Prostate gland (tissue), 2 donors: ENCODE results near the gene SPG21. TPM values are rescaled to one million over a fixed set of nuclear protein-coding genes. Genes with fewer than 3 reads are reported as not detected.
"Not testable (repeated sequence)": the region's sequence is repeated elsewhere in the genome, so short reads cannot be mapped to it uniquely, and the experiment has no call there.

Experiments used
- DNase-seq: peaks from one replicate; pipeline ENCODE4 v3.0.0-alpha.2; 2019; ENCODE audit warnings: low spot score
- H3K27ac ChIP-seq, 2 donors: fragments of 200-600 bp; sonication (generic); 2 replicates each; pipeline ENCODE4 v1.5.1; 2017 to 2019
- H3K27me3 ChIP-seq: fragments of 200-600 bp; sonication (generic); replicated peaks from 2 replicates; pipeline ENCODE4 v1.5.1; 2019; ENCODE audit not compliant: insufficient read depth
- H3K36me3 ChIP-seq, 2 donors: fragments of 200-600 bp; sonication (generic); 1 replicate in 1 of 2; 2 replicates in 1 of 2; pipeline versions ENCODE4 v1.5.1 to v1.8.1; 2017 to 2019
- H3K4me1 ChIP-seq: fragments of 200-600 bp; sonication (generic); replicated peaks from 2 replicates; pipeline ENCODE4 v1.5.1; 2019
- H3K4me3 ChIP-seq, 2 donors: fragments of 200-600 bp; sonication (generic); 2 replicates each; pipeline ENCODE4 v1.5.1; 2017 to 2019
- H3K9me3 ChIP-seq: fragments of 200-600 bp; sonication (generic); 2 replicates; pipeline ENCODE4 v1.5.1; 2017
- POLR2A ChIP-seq: fragments of 450-650 bp; IDR thresholded peaks from one replicate; pipeline ENCODE4 v1.6.1; 2016; ENCODE audit warnings: antibody characterized with exemption, mild to moderate bottlenecking
- POLR2AphosphoS5 ChIP-seq: sonication (generic); formaldehyde crosslinking; IDR thresholded peaks from one replicate; pipeline ENCODE4 v1.6.1; 2017; ENCODE audit warnings: antibody characterized with exemption
- WGBS: methylation state at CpG from one replicate; pipeline ENCODE4 v1.1.5; 2018; 5-methylcytosine and 5-hydroxymethylcytosine counted together
- intact Hi-C: fragments of 100-400 bp; cut with DNase I; formaldehyde crosslinking; loops from one replicate; pipeline ENCODE4 v1.14.2; 2022
- total RNA-seq, 2 donors: library from RNA; depleted of rRNA; stranded (reverse); fragments of >200 nt; gene quantifications; one replicate each; pipeline ENCODE4 v1.1.0, GENCODE V29; 2016
- TF ChIP-seq, protein P1 (sequence below), 4 experiments: fragments of 200-600 bp in 2 of 4; fragments of 450-650 bp in 2 of 4; sonication (generic) in 2 of 4; IDR thresholded peaks; 1 replicate in 3 of 4; 2 replicates in 1 of 4; pipeline ENCODE4 v1.5.1; 2016 to 2019; ENCODE audit warnings: antibody characterized with exemption in 4 of 4, mild to moderate bottlenecking in 2 of 4, moderate library complexity in 2 of 4

The SPG21 gene
- total RNA-seq, 2 donors from 2014 or later, result 95.8 to 98.8 TPM

DNA sequence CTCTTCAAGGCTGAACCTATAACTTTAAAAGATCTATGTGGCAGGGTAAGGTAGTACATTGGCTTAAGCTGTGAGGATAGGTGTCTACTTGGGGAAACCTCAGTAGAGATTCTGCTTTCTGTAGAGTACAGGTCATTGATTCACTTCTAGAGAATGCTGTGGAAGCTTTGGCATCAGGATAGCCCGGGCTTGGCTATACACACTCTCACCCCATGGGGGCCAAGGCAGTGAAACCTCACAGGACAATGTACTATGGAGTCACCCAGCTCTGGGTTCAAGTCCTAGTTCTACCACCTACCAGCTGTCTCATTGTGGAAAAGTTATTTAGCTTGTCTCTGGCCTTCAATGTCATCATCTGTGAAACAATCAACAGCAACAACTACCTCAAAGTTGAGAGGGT lies 30.7 kb upstream of the SPG21 start:
- Histone ChIP-seq H3K4me1 (no peaks in the 10 kb centered on the region), H3K4me3 (no peak overlapping the region), H3K36me3 (peaks cover 0 to 2% of the 10 kb centered on the region in 2 donors), H3K27me3 (no peaks in the 10 kb centered on the region), H3K27ac (no peak overlapping the region), H3K9me3 (no peaks in the 10 kb centered on the region)
- WGBS, result 89% methylated on average over 1 of the region's 1 CpG
- intact Hi-C loops, result no loop called here
- TF ChIP-seq, protein P1, sequence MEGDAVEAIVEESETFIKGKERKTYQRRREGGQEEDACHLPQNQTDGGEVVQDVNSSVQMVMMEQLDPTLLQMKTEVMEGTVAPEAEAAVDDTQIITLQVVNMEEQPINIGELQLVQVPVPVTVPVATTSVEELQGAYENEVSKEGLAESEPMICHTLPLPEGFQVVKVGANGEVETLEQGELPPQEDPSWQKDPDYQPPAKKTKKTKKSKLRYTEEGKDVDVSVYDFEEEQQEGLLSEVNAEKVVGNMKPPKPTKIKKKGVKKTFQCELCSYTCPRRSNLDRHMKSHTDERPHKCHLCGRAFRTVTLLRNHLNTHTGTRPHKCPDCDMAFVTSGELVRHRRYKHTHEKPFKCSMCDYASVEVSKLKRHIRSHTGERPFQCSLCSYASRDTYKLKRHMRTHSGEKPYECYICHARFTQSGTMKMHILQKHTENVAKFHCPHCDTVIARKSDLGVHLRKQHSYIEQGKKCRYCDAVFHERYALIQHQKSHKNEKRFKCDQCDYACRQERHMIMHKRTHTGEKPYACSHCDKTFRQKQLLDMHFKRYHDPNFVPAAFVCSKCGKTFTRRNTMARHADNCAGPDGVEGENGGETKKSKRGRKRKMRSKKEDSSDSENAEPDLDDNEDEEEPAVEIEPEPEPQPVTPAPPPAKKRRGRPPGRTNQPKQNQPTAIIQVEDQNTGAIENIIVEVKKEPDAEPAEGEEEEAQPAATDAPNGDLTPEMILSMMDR (IDR thresholded peaks at IDR 0.05), result no peak
- DNase-seq, result no peak

DNA sequence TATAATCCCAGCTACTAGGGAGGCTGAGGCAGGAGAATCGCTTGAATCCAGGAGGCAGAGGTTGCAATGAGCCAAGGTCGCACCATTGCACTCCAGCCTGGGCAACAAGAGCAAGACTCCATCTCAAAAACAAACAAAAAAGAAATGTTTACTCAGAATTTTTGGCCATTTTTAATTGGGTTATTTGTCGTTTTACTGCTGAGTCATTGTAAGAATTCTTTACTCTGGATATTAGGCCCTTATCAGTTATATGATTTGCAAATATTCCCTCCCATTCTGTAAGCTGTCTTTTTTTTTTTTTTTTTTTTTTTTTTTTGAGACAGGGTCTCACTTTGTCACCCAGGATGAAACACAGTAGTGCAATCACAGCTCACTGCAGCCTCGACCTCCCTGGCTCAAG lies 21.5 kb upstream of the SPG21 start:
- H3K27me3 ChIP-seq, intact Hi-C loops, H3K27ac ChIP-seq, H3K36me3 ChIP-seq, H3K9me3 ChIP-seq, H3K4me3 ChIP-seq, DNase-seq, H3K4me1 ChIP-seq: not testable (repeated sequence)
- 92% methylated on average over 4 of the region's 4 CpGs for WGBS

DNA sequence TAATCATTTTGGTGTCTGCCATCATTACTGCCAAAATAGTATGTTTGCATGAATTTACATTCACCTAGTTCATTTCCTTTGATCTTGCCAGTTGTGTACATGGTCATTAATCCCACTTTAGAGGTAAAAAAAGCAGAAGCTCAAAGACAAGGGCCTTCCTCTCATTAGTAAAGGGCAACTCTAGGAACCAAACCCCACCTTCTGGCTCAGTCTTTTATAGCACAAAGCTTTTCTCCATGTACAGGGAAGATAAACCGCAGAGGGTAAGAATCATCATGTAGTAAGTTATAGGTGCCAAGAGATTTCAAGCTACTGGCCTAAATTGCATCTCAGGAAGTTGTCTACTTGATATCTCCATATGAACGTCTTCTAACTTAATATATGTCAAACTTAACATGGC lies 19.3 kb upstream of the SPG21 start:
- 52% methylated on average over 2 of the region's 2 CpGs for WGBS
- TF ChIP-seq, protein P1 (IDR thresholded peaks at IDR 0.05), result no peak
- TF ChIP-seq POLR2AphosphoS5 (no peak), POLR2A (no peak)
- Histone ChIP-seq H3K27me3 (no peaks in the 10 kb centered on the region), H3K27ac (no peak overlapping the region), H3K9me3 (no peaks in the 10 kb centered on the region), H3K36me3 (no peaks in the 10 kb centered on the region), H3K4me1 (no peaks in the 10 kb centered on the region), H3K4me3 (no peak overlapping the region)
- DNase-seq, result no peak
- intact Hi-C loops, result no loop called here

DNA sequence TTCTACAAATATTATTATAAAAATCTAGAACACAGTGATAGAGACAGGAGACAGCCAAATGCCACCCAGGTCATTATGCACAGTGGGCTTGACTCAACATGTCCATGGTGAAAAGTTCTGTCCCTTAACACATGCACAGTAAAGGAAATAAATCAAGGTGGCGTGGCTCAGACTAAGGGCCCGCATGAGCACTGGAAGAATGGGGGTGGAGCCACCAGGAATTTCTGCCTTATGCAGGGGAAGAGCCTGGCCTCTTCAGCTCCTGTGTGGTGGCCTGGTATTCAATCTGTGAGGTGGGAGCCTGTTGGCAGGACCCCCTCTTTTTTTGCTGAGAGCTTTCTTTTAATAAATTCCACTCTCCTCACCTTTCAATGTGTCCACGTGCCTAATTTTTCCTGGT lies 17.2 kb upstream of the SPG21 start:
- no peak overlapping the region for H3K27ac ChIP-seq
- 70% methylated on average over 3 of the region's 3 CpGs for WGBS
- intact Hi-C loops, result no loop called here
- H3K36me3 ChIP-seq, result no peaks in the 10 kb centered on the region
- H3K9me3 ChIP-seq, result no peaks in the 10 kb centered on the region
- H3K4me3 ChIP-seq, result no peak overlapping the region
- H3K4me1 ChIP-seq, result no peaks in the 10 kb centered on the region
- no peaks in the 10 kb centered on the region for H3K27me3 ChIP-seq
- no peak for DNase-seq
- TF ChIP-seq POLR2AphosphoS5, result no peak
- no peak for TF ChIP-seq POLR2A
- TF ChIP-seq, protein P1 (IDR thresholded peaks at IDR 0.05), result no peak

DNA sequence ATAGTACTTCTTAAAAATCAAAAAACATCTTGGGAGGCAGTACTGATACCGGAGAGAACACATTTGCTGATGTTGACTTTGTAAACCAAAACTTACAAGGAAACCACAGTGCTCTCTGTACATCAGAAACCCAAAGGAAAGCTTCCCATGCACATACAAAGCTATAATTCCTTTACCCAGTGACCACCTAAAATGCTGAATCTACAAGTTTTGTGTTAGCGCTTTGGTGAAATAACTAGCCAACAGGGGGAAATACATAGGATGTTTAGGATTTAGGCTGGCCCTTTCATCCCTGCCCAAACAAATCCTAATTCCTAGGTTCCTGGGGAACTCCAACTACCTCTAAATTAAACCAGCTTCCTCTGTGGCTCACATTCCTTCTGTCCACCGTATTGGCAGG lies 15.3 kb upstream of the SPG21 start:
- intact Hi-C loops, result no loop called here
- WGBS, result 73% methylated on average over 3 of the region's 3 CpGs
- H3K36me3 ChIP-seq, result no peaks in the 10 kb centered on the region

More for the DNA sequence above, 15.3 kb upstream of the SPG21 start:
- no peak overlapping the region for H3K4me3 ChIP-seq
- no peaks in the 10 kb centered on the region for H3K27me3 ChIP-seq
- no peaks in the 10 kb centered on the region for H3K4me1 ChIP-seq
- H3K9me3 ChIP-seq, result no peaks in the 10 kb centered on the region
- no peak overlapping the region for H3K27ac ChIP-seq
- DNase-seq, result no peak
- TF ChIP-seq POLR2AphosphoS5, result no peak
- TF ChIP-seq, protein P1 (IDR thresholded peaks at IDR 0.05), result no peak
- no peak for TF ChIP-seq POLR2A
